ENCODE data around the gene KSR1.

The KSR1 gene

GRCh38 chr17:27558341-27558740 is 102.1 kb downstream of the KSR1 start:
- DNase-seq: no peak

DNA sequence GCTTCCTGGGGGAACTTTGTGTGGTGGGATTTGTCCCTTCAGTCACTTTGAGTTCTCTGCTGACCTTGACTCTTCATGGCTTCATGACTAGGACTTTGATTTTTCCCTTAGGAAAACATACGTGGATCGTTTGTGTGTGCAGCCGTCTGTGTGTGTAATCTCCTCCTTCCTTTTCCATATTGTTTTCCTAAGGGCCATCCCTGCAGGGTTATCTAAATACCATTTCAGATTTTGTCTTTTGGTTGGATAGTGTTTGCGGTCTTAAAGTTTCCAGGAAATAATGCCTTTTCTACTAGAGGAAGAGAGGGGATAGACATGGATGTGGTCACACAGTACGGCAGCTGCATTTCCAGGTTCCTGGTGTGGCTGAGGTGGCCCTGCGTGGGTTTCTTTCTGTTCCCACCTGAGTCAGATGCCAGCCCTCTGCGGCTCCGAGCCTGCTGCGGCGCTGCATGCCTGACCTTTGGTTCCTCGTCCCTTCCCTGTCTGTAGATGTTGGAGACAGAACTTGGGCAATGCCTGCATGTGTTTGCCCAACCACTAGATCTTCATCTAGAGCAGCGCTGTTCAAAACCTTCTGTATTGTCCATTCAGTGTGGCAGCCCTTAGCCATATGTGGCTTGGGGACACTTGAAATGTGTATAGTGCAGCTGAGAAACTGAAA is 102.7 kb downstream of the KSR1 start:
- no peak for DNase-seq

DNA sequence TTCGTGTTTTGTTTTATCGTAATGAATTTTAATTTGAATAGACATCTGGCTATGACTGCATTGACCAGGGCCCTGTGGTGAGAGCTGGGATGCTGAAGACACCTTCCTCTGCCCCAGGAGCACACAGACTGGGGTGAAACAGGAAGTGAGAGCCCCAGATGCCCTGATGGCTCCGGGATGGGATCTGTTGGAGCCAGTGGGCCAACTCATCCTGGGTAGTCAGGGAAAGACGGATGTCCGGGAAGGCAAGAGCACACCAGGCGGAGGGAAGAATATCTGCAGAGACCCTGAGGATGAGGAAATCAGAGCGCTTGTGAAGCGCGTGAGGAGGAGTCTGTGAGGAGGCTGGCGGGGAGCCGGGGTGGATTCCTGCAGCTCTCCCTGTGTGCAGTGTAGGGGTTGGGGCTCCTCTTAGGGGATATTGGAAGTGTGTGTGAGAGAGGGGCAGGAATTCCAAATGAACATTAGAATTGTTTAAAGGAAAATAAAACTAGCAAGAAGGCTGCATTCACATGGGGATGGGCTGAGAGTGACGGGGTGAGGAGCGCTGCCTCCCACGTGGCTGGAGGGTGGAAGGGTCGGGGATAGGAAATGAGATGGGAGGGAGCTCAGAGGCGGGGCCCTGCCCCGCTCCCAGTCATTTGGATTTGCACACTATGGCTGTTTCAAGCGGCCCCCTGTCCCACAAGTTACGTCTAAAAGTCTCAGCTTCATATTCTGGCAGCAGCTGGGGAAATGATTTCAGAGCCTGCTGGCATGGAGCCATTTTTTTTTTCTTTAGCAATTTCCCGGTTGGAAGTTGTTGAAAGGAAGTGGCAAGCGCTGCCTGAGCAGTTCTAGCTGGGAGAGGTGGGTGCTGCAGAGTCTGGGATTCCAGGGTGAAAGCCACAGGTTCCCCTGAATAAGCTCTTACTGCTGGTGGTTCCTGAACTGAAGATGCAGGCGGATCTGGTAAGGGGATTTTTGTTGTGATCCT is 103.5 kb downstream of the KSR1 start:
- peak; percentile 21 for DNase-seq

DNA sequence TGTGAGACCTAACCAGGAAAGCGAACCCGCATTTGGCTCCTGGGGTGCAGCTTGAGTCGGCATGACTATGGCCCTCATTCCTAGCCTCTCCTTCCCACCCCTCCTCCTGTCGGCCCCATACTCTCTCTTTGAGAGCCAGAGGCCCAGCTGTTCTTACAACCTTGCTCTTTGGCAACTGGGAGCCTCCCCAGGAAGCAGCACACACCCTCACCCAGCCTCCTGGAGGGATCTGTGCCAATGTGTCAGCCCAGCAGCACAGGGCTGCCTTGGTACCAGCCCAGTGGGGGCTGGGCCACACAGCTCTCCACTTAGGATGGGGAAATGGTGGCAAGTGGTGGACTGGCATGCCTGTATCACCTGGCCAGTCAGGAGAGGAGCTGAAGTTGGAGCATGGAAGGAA is 104.4 kb downstream of the KSR1 start:
- DNase-seq: no peak

GRCh38 chr17:27562777-27563455 is 106.7 kb downstream of the KSR1 start:
- no peak for DNase-seq

GRCh38 chr17:27563532-27563931 is 107.3 kb downstream of the KSR1 start:
- DNase-seq: no peak

GRCh38 chr17:27564463-27564862 is 108.2 kb downstream of the KSR1 start:
- DNase-seq: no peak

GRCh38 chr17:27565874-27566670 is 109.8 kb downstream of the KSR1 start:
- no peak for DNase-seq

DNA sequence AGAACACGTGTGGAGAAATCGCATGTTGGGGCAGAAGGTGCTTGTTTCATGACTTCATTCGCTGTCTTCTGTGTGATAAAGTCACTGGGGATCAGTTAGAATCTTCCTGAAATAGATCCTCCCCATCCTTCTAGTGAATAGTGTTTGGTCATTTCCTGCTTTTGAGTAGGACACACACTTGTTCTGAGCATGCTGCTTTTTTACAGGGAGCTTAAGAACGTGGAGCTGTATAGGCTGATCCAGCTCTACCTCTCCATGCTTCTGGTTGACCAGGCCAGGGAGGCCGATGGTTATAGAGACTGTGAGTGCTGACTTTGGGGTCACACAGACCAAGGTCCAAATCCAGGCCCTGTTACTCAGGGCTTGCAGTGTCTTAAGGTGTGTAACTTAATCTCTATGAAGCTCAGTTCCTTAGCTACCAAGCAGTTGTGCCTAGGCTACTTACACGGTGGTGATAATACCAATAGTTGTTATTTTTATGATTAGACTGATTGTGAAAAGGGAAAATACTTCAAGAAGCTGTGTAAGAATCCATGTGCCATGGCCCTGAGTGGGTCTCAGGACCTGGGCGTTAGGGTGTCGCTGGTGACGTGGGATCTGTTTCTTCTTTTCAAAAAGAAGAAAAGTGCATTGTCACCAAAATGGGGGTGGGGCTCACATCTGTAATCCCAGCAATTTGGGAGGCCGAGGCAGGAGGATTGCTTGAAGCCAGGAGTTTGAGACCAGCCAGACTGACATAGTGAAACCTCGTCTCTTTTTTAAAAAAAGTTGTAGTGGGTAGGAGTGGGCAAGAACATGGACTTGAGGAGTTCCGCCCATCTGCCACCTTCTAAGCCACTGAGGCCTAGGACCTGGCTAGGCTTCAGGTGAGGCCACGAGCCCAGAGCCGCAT is 110.7 kb downstream of the KSR1 start:
- no peak for DNase-seq

- DNase-seq: no peak
These were observed 111.3 kb downstream of the KSR1 start for GRCh38 chr17:27567563-27567859.

DNA sequence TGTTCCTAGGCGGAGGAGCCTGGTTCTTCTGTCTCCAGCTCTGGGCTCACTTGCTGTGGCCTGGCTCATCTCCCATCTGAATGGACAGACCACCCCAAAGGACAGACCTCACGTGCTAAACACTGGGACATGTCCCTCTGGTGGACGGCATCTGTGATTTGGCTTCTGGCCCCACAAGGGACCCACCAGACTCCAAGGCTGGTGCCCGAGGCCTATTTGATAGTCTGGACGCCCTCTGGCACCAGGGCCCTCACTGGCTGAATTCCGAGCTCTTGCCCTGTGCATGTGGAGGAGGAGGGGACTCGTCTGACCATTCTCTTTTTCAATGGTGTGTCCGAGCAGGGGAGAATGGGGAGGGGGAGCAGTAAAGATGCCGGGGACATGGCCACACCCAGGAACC is 112.0 kb downstream of the KSR1 start:
- DNase-seq: no peak

GRCh38 chr17:27568811-27569210 is 112.6 kb downstream of the KSR1 start:
- DNase-seq: no peak

- DNase-seq: no peak
These were observed 113.0 kb downstream of the KSR1 start for GRCh38 chr17:27569257-27569722.

- DNase-seq: peak; percentile 62
These were observed 113.8 kb downstream of the KSR1 start for GRCh38 chr17:27569884-27570577.

- DNase-seq: no peak
These were observed 114.3 kb downstream of the KSR1 start for GRCh38 chr17:27570578-27570914.

GRCh38 chr17:27571563-27572352 is 115.5 kb downstream of the KSR1 start:
- no peak for DNase-seq

DNA sequence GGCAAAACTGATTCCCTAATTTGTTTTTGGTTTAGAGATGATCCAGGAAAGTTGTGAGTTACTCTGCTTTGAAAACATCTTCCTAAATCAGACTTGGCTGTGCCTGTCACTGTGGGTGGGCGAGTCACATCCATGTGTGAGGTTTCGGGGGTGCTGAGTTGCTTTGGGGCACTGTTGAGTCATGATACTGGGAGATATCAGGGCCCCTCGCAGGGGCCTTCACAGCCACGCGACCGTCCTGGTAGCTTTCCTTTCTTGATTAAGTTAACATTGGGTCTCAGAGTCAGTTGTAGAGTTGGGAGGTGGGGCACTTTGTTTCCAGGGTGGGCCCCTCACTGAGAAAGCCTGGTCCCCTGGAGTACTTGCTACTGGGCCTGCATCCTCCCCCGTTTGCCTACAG is 116.4 kb downstream of the KSR1 start:
- DNase-seq: no peak

DNA sequence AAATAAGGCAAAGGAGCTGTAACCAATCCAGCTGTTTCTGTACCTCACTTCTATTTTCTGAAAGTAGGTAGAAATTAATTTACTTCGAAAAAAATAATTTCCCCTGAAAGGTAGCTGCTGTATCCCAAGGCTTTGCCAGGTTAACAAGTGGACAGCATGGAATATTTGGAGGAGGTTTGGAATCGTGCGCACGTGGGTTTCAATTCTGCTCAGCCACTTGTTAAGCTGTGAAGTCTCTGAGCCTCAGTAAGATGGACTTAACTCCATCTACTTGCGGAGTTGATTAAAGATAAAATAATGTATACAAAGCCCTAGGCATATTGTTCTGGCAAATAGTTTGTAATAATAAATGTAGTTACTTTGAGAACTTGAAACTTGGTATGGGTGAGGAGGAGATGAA is 117.3 kb downstream of the KSR1 start:
- DNase-seq: no peak

DNA sequence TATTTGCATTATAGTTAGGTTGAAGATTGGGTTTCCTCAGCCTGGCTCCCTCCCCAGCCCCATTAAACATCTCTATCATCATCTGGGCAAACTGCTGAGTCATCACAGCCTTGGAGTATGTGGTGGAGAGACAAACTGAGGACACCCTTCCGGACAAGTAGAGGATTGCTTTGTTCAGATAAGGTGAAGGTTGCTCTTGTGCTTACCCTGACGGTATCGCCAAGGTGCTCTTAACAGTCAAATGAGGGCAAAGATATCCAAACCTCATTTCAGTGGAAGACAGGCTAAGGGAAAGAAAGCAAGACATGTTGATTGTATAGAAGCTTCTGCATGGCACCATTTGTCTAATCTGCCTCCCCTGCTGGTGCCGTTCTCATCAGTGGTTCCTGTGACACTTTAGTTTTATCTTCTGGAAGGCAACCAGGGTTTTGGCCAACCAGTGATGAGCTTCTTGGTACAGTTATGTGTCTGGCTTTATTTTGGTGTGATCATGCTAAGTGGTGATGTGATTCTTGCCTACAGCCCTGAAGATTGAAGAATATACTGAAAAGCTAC is 117.8 kb downstream of the KSR1 start:
- no peak for DNase-seq

All from GF-D8 (cell line).